Loucy (cell line): Measurements from ENCODE around the gene MT1H.

Source experiments
- CTCF ChIP-seq: fragments of 200-600 bp; sonication (generic); conservative IDR thresholded peaks from 2 replicates; pipeline ENCODE4 v1.5.1; 2014; ENCODE audit warnings: mild to moderate bottlenecking, antibody characterized with exemption, low read length
- EZH2phosphoT487 ChIP-seq: fragments of 200-600 bp; IDR thresholded peaks from 2 replicates; pipeline ENCODE4 v1.6.1; 2018; ENCODE audit warnings: antibody characterized with exemption, mild to moderate bottlenecking, moderate library complexity, borderline replicate concordance

GRCh38 chr16:56673921-56674320, 4.3 kb downstream of the MT1H start:
- TF ChIP-seq CTCF (peak; percentile 45), EZH2phosphoT487 (no peak)
